ENCODE results near the gene NEFH.

GRCh38 chr22:29477723-29478318 lies 2.2 kb upstream of the NEFH start:
- TF ChIP-seq EZH2 (IDR thresholded peaks at IDR 0.05; ENCODE audit: borderline replicate concordance, low read depth, low read length, poor library complexity, severe bottlenecking) (no peak), CTCF (conservative IDR thresholded peaks at IDR 0.05; ENCODE audit: low read depth, low read length) (no peak)

Measured in A673 (cell line).